ENCODE data around the gene NLRC5.
"Not testable (repeated sequence)": the region's sequence is repeated elsewhere in the genome, so short reads cannot be mapped to it uniquely, and the experiment has no call there.

NLRC5 gene

DNA sequence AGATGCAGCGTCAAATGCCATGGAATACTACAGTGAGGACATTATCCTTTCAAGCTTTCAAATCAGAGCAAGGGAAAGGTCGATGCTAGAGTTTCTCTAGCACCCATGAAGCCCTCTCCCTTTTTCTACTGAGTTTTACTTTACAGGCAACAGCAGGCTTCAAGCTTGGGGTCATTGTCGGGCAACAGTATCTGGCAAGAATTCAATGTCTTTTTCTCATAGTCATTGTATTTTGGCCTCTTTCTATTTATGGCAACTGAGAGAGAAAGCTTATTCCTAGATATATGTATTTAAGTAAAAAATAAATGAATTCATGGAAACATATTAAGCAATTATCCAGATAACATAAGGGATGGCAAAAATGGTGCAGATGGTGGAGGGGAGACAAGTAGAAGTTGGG lies 28.0 kb upstream of the NLRC5 start:
- no peak for DNase-seq

DNA sequence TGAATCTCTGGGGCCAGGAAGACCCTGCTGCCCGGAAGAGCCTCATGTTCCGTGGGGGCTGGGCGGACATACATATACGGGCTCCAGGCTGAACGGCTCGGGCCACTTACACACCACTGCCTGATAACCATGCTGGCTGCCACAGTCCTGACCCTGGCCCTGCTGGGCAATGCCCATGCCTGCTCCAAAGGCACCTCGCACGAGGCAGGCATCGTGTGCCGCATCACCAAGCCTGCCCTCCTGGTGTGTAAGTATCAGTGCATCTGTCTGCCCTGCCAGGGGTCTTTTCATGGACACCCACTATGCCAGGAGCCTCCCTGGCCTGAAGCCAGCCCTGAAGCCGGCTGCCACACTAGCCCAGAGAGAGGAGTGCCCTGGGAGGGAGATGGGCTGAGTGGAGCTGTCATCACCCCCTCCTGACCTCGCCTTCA lies 27.5 kb upstream of the NLRC5 start, which contains the start of gene CETP:
TSS of gene CETP (plus strand) at position 100 of the 431 bp plus-strand sequence. CDS start at position 130, 30 bp downstream.
- no peak for DNase-seq

DNA sequence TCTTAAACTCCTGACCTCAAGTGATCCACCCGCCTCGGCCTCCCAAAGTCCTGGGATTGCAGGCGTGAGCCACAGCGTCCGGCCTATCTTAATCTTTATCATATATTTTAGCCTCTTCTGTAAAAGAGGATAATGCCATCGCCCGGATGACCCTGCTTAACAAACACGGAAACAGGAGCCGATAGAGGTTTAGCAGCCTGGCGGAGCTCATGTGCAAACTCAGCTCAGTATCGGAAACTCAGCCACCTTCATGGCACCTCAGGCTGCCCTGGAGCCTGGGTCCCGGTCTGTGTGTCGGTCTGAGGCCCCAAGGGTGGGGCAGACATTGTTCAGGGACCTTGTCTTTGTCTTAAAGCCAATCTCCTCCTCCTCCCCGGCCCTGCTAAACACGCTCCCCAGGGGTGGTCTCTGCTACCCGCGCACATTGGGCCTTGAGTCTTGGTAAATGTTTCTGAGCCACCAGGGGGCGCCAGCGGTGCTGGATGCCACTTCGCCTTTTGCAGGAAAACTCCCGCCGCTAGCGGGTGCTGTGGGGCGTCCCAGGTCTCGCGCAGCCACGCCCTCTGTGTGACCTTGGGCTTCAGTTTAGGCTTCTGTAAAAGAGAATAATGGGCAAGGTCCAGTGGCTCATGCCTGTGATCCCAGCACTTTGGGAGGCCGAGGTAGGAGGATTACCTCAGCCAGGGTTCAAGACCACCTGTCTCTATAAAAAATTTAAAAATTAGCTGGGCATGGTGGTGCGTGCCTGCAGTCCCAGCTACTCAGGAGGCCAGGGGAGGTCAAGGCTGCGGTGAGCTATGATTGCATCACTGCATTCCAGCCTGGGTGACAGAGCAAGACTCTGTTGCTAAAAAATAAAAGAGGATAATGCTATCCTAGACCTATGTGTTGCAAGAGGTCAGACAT lies 24.9 kb upstream of the NLRC5 start:
- peak; percentile 80 to 96 for DNase-seq

GRCh38 chr16:56965149-56966092 lies 23.9 kb upstream of the NLRC5 start:
- DNase-seq, result peak in 1 of 2 donors; percentile 44

DNA sequence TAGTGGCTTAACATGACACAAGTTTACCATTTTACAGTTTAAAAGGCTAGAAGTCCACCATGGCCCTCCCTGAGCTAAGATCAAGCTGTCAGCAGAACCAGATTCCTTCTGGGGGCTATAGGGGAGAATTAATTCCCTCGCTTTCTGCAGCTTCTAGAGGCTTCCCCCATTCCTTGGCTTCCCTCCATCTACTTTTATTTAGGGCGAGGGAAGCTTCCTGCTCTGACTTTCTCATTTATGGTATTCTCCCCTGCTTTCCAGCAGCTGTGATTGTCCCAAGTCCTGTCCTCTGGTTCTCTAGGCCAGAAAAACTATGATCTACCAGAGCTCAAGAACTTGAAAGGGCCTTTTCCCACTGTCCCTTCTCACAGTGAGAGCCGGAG lies 23.3 kb upstream of the NLRC5 start:
- DNase-seq, result no peak

- no peak for DNase-seq
Observed at GRCh38 chr16:56967733-56968132, 21.6 kb upstream of the NLRC5 start.

GRCh38 chr16:56969769-56970168 lies 19.6 kb upstream of the NLRC5 start:
- no peak for DNase-seq

DNA sequence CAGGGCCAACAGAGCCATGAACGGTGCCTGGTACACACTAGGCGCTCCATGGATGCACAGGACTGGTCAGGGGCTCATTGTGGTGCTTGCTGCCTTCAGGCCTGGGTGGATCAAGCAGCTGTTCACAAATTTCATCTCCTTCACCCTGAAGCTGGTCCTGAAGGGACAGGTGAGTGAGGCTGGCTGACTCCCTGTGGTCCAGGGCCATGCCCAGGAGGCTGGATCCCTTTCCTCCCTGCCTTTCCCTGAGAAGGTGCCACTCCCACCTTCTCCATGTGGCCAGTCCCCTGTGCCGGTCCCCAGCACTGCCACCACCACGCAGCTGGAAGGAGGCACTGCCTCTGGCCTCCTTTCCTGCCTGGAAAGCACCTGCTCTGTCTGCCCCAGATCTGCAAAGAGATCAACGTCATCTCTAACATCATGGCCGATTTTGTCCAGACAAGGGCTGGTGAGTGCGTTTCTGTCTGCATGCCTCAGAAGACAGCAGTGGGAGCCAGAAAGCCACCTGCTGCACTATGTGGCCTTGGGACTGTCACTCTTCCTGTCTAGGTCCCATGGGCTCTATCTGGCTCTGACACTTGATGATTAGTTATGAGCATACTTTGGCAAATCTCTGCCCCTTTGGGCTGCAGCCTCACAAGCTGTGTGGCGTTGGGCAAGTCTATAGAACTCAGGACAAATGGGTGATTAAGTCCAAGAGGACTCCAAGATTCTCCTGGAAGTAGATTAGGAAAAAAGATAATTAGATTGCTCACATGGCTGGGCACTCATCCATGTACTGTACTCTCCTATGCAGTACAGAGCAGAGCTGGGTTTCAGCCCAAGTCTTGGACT lies 18.2 kb upstream of the NLRC5 start:
- DNase-seq, result no peak

GRCh38 chr16:56971768-56972043 lies 17.7 kb upstream of the NLRC5 start:
- no peak for DNase-seq

- peak; percentile 18 to 54 for DNase-seq
Observed at GRCh38 chr16:56972403-56973293, 16.7 kb upstream of the NLRC5 start.

DNA sequence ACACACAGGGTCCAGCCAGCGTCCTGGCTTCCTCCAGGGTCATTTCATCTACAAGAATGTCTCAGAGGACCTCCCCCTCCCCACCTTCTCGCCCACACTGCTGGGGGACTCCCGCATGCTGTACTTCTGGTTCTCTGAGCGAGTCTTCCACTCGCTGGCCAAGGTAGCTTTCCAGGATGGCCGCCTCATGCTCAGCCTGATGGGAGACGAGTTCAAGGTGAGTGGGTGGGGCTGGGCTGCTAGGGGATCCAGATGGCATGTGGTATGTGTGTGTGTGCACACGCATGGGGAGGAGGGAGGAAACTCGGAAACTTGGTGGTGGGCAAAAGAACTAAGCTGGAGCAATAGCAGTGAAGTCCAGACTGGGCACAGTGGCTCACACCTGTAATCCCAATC lies 16.1 kb upstream of the NLRC5 start:
- no peak for DNase-seq

DNA sequence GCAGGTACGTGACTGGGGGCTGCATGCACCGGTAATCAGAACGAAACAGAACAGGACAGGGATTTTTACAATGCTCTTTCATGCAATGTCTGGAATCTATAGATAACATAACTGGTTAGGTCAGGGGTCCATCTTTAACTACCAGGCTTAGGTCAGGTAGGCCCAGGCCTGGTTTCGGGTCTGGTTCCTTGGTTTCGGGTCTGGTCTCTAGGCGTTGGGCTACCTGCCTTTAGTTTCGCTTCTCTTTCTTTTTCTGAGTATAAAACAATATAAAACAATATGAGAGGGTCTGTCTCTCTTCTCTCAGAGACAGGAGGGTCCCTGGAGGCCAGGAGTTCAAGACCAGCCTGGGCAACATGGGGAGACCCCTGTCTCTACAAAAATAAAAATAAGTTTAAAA lies 15.5 kb upstream of the NLRC5 start:
- DNase-seq, result not testable (repeated sequence)

GRCh38 chr16:56974549-56975300 lies 14.6 kb upstream of the NLRC5 start:
- no peak for DNase-seq

DNA sequence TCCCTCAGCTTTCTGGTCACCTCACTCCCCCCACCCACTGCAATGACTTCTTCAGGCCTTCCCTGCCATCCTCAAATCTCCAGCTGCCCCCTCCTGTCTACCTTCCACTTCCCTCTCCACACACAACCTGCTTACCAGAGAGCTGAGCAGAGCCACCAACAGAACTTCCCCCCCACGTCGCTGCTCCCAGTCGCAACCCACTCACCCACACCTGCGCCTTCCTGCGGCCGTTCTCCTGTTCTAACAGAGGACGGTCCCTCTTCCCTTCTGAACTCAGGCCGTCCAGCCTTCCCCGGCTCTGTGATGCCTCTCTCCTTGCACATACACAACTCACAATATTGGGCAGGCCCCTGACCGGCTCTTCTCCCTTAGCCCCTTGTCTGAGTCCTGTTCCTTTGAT lies 13.6 kb upstream of the NLRC5 start:
- DNase-seq, result no peak

DNA sequence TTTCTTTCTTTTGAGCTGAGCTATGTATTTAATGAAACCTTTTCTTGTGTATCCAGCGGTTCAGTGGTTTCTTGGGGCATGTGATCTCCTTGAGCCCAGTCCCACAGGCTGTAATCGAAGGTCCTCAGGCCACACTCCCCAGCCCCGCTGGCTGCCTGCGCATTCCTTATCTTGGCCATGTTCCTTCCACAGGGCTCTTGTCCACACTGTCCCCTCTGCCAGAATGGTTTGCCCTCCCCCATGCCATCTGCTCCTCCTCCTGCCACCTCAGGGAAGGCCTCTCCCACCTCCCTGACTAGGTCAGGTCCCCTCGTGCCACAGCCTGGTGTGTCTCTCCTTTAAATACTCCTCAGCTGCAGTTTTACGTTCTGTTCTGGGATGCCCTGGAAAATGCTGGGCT lies 12.1 kb upstream of the NLRC5 start:
- no peak for DNase-seq

DNA sequence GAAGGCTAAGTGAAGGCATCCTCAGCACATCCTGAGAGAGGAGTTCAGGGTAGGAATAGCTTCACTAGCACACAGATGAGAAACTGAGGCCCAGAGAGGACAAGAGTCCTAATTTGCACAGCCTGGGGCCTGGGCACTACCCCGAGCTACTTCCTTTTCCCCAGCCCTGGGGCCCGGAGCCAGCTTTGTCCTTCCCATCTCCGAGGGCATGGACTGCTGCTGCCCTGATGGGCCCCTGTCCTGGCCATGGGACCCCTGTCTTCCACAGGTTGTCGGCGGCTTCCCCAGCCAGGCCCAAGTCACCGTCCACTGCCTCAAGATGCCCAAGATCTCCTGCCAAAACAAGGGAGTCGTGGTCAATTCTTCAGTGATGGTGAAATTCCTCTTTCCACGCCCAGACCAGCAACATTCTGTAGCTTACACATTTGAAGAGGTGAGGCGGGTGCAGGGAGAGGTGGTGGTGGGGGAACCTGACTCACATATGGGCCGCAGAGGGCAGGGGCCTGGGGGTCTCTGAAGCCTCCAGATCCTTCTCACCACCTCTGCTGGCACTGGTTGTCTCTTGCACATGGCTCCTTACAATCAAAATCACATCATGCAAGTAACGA lies 11.4 kb upstream of the NLRC5 start:
- no peak for DNase-seq

- no peak for DNase-seq
Observed at GRCh38 chr16:56980201-56980535, 9.2 kb upstream of the NLRC5 start.

GRCh38 chr16:56980792-56981724 lies 8.3 kb upstream of the NLRC5 start:
- DNase-seq, result no peak

DNA sequence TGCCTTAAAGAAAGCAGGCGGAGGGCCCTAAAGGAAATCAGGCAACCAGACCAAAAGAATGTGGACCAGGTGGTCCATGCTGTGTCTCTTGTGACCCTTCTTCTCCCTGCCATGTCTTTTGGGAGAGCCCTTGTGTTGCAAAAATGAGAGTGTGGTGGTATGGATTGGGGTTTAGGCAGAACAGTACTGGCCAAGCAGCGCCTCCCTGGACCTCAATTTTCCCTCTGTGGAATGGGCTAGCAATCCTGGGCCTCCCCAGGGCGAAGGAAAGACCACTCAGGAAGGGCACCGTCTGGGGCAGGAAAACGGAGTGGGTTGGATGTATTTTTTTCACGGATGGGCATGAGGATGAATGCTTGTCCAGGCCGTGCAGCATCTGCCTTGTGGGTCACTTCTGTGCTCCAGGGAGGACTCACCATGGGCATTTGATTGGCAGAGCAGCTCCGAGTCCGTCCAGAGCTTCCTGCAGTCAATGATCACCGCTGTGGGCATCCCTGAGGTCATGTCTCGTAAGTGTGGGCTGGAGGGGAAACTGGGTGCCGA lies 7.6 kb upstream of the NLRC5 start:
- no peak for DNase-seq

All from inflammatory macrophage treated with lipopolysaccharide for 1 hour (primary cell).